IMR-90 (cell line): Measurements from ENCODE around the gene MCM5. TPM values are rescaled to one million over a fixed set of nuclear protein-coding genes. Genes with fewer than 3 reads are reported as not detected.

Experiments used
- ATAC-seq: fragments of 200-7000 bp; cut with Tn5 transposase; 2 replicates; pipeline ENCODE4 v1.9.1; 2020; ENCODE audit warnings: low read depth, mild to moderate bottlenecking, moderate library complexity
- BruUV-seq: library from RNA; stranded (reverse); fragments of 400-500 nt; replicated peaks from 2 replicates; lab custom pipeline; 2021; lab: Mats Ljungman, UMichigan
- CTCF ChIA-PET: fragments of 300-600 bp; formaldehyde crosslinking; extraction: SDS; loops from one replicate; lab custom pipeline; 2021; ENCODE audit warnings: antibody characterized with exemption; lab: Yijun Ruan, JAX
- POLR2A ChIA-PET: fragments of 300-600 bp; sonication (Branson Sonifier 250); formaldehyde crosslinking; loops from one replicate; lab custom pipeline; 2022; ENCODE audit warnings: antibody characterized with exemption; ENCODE audit not compliant: unreplicated experiment; lab: Charles Lee
- DNase-seq: peaks from one replicate; pipeline ENCODE4 v3.0.0; 2013
- H2AFZ ChIP-seq: replicated peaks from 2 replicates; pipeline ENCODE3; 2013; ENCODE audit warnings: low read length, mild to moderate bottlenecking; ENCODE audit not compliant: poor library complexity
- H2AK5ac ChIP-seq: 2 replicates; pipeline ENCODE4 v1.6.1; 2013; ENCODE audit warnings: low read depth, low read length, inconsistent platforms
- H2AK9ac ChIP-seq: replicated peaks from 2 replicates; pipeline ENCODE3; 2013; ENCODE audit warnings: mild to moderate bottlenecking, low read depth, low read length, moderate library complexity; ENCODE audit not compliant: poor library complexity
- H2BK120ac ChIP-seq: 2 replicates; pipeline ENCODE4 v1.6.1; 2013; ENCODE audit warnings: low read depth, low read length, inconsistent platforms
- H2BK15ac ChIP-seq: 3 replicates; pipeline ENCODE4 v1.6.1; 2013; ENCODE audit warnings: low read depth, low read length, inconsistent platforms
- H2BK20ac ChIP-seq: 2 replicates; pipeline ENCODE4 v1.6.1; 2013; ENCODE audit warnings: low read depth, mild to moderate bottlenecking, inconsistent platforms, low read length, moderate library complexity
- H2BK5ac ChIP-seq: 2 replicates; pipeline ENCODE4 v1.6.1; 2013; ENCODE audit warnings: mild to moderate bottlenecking, low read depth, low read length, inconsistent platforms; ENCODE audit not compliant: poor library complexity, severe bottlenecking
- H3K14ac ChIP-seq: replicated peaks from 2 replicates; pipeline ENCODE4 v1.6.1; 2013; ENCODE audit warnings: low read depth, low read length, inconsistent platforms
- H3K18ac ChIP-seq: 2 replicates; pipeline ENCODE4 v1.6.1; 2013; ENCODE audit warnings: low read depth, low read length, control low read depth
- H3K23ac ChIP-seq: 2 replicates; pipeline ENCODE4 v1.6.1; 2013; ENCODE audit warnings: low read depth, low read length, inconsistent platforms
- H3K27ac ChIP-seq: 2 replicates; pipeline ENCODE4 v1.5.1; 2013; ENCODE audit warnings: mild to moderate bottlenecking, control low read depth, low read length; ENCODE audit not compliant: insufficient read depth
- H3K27me3 ChIP-seq: 2 replicates; pipeline ENCODE4 v1.6.1; 2013; ENCODE audit warnings: low read length; ENCODE audit not compliant: control insufficient read depth, insufficient read depth
- H3K36me3 ChIP-seq: 2 replicates; pipeline ENCODE4 v1.6.1; 2013; ENCODE audit warnings: low read length, mixed read lengths; ENCODE audit not compliant: control insufficient read depth, insufficient read depth
- H3K4ac ChIP-seq: 2 replicates; pipeline ENCODE4 v1.6.1; 2013; ENCODE audit warnings: low read depth, low read length, inconsistent platforms
- H3K4me1 ChIP-seq: 2 replicates; pipeline ENCODE4 v1.6.1; 2013; ENCODE audit warnings: low read length, mixed read lengths; ENCODE audit not compliant: control insufficient read depth, insufficient read depth
- H3K4me2 ChIP-seq: 2 replicates; pipeline ENCODE4 v1.6.1; 2013; ENCODE audit warnings: low read depth, mild to moderate bottlenecking, control low read depth, low read length, moderate library complexity
- H3K4me3 ChIP-seq: 2 replicates; pipeline ENCODE4 v1.5.1; 2013; ENCODE audit warnings: low read depth, mild to moderate bottlenecking, control low read depth, low read length, moderate library complexity; ENCODE audit not compliant: insufficient read depth
- H3K56ac ChIP-seq: 2 replicates; pipeline ENCODE4 v1.6.1; 2013; ENCODE audit warnings: low read length, inconsistent platforms; ENCODE audit not compliant: insufficient read depth; ENCODE audit errors: extremely low read depth
- H3K79me1 ChIP-seq, 2 experiments: 2 replicates each; pipeline ENCODE4 v1.6.1; 2013; ENCODE audit warnings: low read length in 2 of 2, inconsistent platforms in 1 of 2, low read depth in 1 of 2
- H3K9ac ChIP-seq: 2 replicates; pipeline ENCODE4 v1.6.1; 2013; ENCODE audit warnings: low read depth, low read length, control low read depth
- H3K9me1 ChIP-seq: 2 replicates; pipeline ENCODE4 v1.6.1; 2013; ENCODE audit warnings: low read length, inconsistent platforms; ENCODE audit not compliant: insufficient read depth
- H3K9me3 ChIP-seq: 2 replicates; pipeline ENCODE4 v1.6.1; 2013; ENCODE audit warnings: low read length; ENCODE audit not compliant: control insufficient read depth, insufficient read depth
- H4K20me1 ChIP-seq: 2 replicates; pipeline ENCODE4 v1.6.1; 2013; ENCODE audit warnings: low read length, inconsistent platforms; ENCODE audit not compliant: insufficient read depth
- H4K5ac ChIP-seq: 2 replicates; pipeline ENCODE4 v1.6.1; 2013; ENCODE audit warnings: mild to moderate bottlenecking, low read depth, low read length, control low read depth
- H4K8ac ChIP-seq, 2 experiments: 2 replicates each; pipeline ENCODE4 v1.6.1; 2013; ENCODE audit warnings: low read depth in 2 of 2, low read length in 2 of 2, control low read depth in 1 of 2, inconsistent platforms in 1 of 2
- H4K91ac ChIP-seq: 2 replicates; pipeline ENCODE4 v1.6.1; 2013; ENCODE audit warnings: low read depth, low read length, inconsistent platforms; ENCODE audit not compliant: insufficient read depth
- BHLHE40 ChIP-seq: fragments of 150-350 bp; IDR thresholded peaks from 2 replicates; pipeline ENCODE4 v1.6.1; 2016; ENCODE audit warnings: mild to moderate bottlenecking, low read depth, low read length
- CEBPB ChIP-seq: IDR thresholded peaks from 2 replicates; pipeline ENCODE4 v1.6.1; 2012; ENCODE audit warnings: low read depth, low read length, improper control_type of control experiment
- ELK1 ChIP-seq: fragments of 150-350 bp; IDR thresholded peaks from 2 replicates; pipeline ENCODE4 v1.6.1; 2016; ENCODE audit warnings: low read depth, mild to moderate bottlenecking, low read length, moderate library complexity, borderline replicate concordance
- FOS ChIP-seq: fragments of 150-350 bp; IDR thresholded peaks from 2 replicates; pipeline ENCODE4 v1.6.1; 2016; ENCODE audit warnings: low read depth, low read length
- MAZ ChIP-seq: IDR thresholded peaks from 2 replicates; pipeline ENCODE4 v1.6.1; 2012; ENCODE audit warnings: low read depth, mild to moderate bottlenecking, low read length, improper control_type of control experiment, moderate library complexity, borderline replicate concordance
- NFE2L2 ChIP-seq: fragments of 150-350 bp; IDR thresholded peaks from 2 replicates; pipeline ENCODE4 v1.6.1; 2016; ENCODE audit warnings: low read depth, mild to moderate bottlenecking, low read length
- USF2 ChIP-seq: fragments of 150-350 bp; IDR thresholded peaks from 2 replicates; pipeline ENCODE4 v1.6.1; 2017; ENCODE audit warnings: mild to moderate bottlenecking, antibody characterized with exemption, low read length, low read depth
- WGBS, 2 experiments: methylation state at CpG; one replicate each; pipeline versions ENCODE4 v1.1.5 to v1.1.7; 2013; ENCODE audit warnings: missing lambda C conversion rate in 2 of 2; ENCODE audit not compliant: insufficient read length in 1 of 2; ENCODE audit errors: extremely low coverage in 2 of 2; 5-methylcytosine and 5-hydroxymethylcytosine counted together
- dilution Hi-C: fragments of 300-500 bp; cut with HindIII; formaldehyde crosslinking; loops from one replicate; pipeline ENCODE4 v1.14.3; 2018; ENCODE audit warnings: low sequenced_read_pairs; ENCODE audit not compliant: unreplicated experiment
- in situ Hi-C: fragments of 300-500 bp; cut with MboI; formaldehyde crosslinking; loops from 3 replicates; pipeline ENCODE4 v1.14.3; 2019; ENCODE audit warnings: low sequenced_read_pairs, inconsistent platforms, mixed read lengths
- intact Hi-C: fragments of 100-400 bp; cut with micrococcal nuclease; formaldehyde crosslinking; loops from 2 replicates; pipeline ENCODE4 v1.10.0; 2022
- polyA plus RNA-seq, 3 experiments: library from polyadenylated mRNA; depleted of rRNA; stranded (reverse); fragments of >200 nt; gene quantifications; 2 replicates each; pipeline ENCODE4 v1.2.3, GENCODE V29; 2012; ENCODE audit warnings: low replicate concordance in 1 of 3
- total RNA-seq: library from RNA; depleted of rRNA; stranded (reverse); fragments of >200 nt; gene quantifications from 2 replicates; pipeline ENCODE4 v1.2.3, GENCODE V29; 2012

Gene MCM5
- total and polyA plus RNA-seq, 2 of the 4 experiments (the other 2 are of a cell fraction) = 43.0 to 58.6 TPM

- Histone ChIP-seq H3K18ac (no peak overlapping the region), H3K23ac (no peak overlapping the region), H3K36me3 (peaks cover 2% of the 10 kb centered on the region; the same call in 1 of the 2 replicates), H2AK5ac (peak overlapping the region; percentile 38; the same call in 1 of the 2 replicates), H3K56ac (no peak overlapping the region), H4K5ac (no peak overlapping the region), H3K27ac (peak overlapping the region; percentile 14; the same call in 1 of the 2 replicates), H2BK20ac (no peak overlapping the region), H3K9me1 (no peaks in the 10 kb centered on the region; the same call in 1 of the 2 replicates), H3K14ac (no peak overlapping the region), H3K9me3 (no peaks in the 10 kb centered on the region), H3K4me3 (peak overlapping the region; percentile 78), H2BK120ac (no peak overlapping the region), H2AK9ac (peak overlapping the region; percentile 79), H3K27me3 (no peaks in the 10 kb centered on the region), H3K4me2 (peak overlapping the region; percentile 82), H4K8ac (peak overlapping the region; percentile 48 to 55; a peak in 2 of 4 replicates), H3K4ac (0 out of 2 replicates have a peak overlapping the region, but pooled peaks have one; percentile 6), H3K4me1 (peaks cover 2% of the 10 kb centered on the region; the same call in 1 of the 2 replicates), H4K20me1 (no peaks in the 10 kb centered on the region), H4K91ac (no peak overlapping the region), H2BK5ac (no peak overlapping the region), H3K79me1 (peaks cover 12 to 24% of the 10 kb centered on the region in 2 experiments), H2AFZ (peak overlapping the region; percentile 84), H3K9ac (peak overlapping the region; percentile 51), H2BK15ac (no peak overlapping the region)
- in situ Hi-C loops (no loop called here), intact Hi-C loops (no loop called here), dilution Hi-C loops (no loop called here)
- no CpG with 5 or more reads among the region's 20 CpGs for WGBS, 2 experiments
- DNase-seq (no peak), ATAC-seq (peak; percentile 9)
- POLR2A ChIA-PET = no interaction called here
- TF ChIP-seq CEBPB = no peak
- no peak for TF ChIP-seq ELK1
- no peak for TF ChIP-seq FOS
- no peak for TF ChIP-seq NFE2L2
- no peak for TF ChIP-seq BHLHE40
- TF ChIP-seq USF2 = no peak
- TF ChIP-seq MAZ = no peak
- BruUV-seq = no TSS peak
- CTCF ChIA-PET = no interaction called here
These were observed 506 bp downstream of the MCM5 start for GRCh38 chr22:35400501-35400790.
